IMR-90 (cell line): ENCODE data around the gene DYNLT2B. TPM values are rescaled to one million over a fixed set of nuclear protein-coding genes. Genes with fewer than 3 reads are reported as not detected.
"Not testable (repeated sequence)": the region's sequence is repeated elsewhere in the genome, so short reads cannot be mapped to it uniquely, and the experiment has no call there.

Experiments
- ATAC-seq: fragments of 200-7000 bp; cut with Tn5 transposase; 2 replicates; pipeline ENCODE4 v1.9.1; 2020; ENCODE audit warnings: low read depth, mild to moderate bottlenecking, moderate library complexity
- BruUV-seq: library from RNA; stranded (reverse); fragments of 400-500 nt; replicated peaks from 2 replicates; lab custom pipeline; 2021; lab: Mats Ljungman, UMichigan
- CTCF ChIA-PET: fragments of 300-600 bp; formaldehyde crosslinking; extraction: SDS; loops from one replicate; lab custom pipeline; 2021; ENCODE audit warnings: antibody characterized with exemption; lab: Yijun Ruan, JAX
- POLR2A ChIA-PET: fragments of 300-600 bp; sonication (Branson Sonifier 250); formaldehyde crosslinking; loops from one replicate; lab custom pipeline; 2022; ENCODE audit warnings: antibody characterized with exemption; ENCODE audit not compliant: unreplicated experiment; lab: Charles Lee
- DNase-seq: peaks from one replicate; pipeline ENCODE4 v3.0.0; 2013
- H2AFZ ChIP-seq: replicated peaks from 2 replicates; pipeline ENCODE3; 2013; ENCODE audit warnings: low read length, mild to moderate bottlenecking; ENCODE audit not compliant: poor library complexity
- H2AK5ac ChIP-seq: 2 replicates; pipeline ENCODE4 v1.6.1; 2013; ENCODE audit warnings: low read depth, low read length, inconsistent platforms
- H2AK9ac ChIP-seq: replicated peaks from 2 replicates; pipeline ENCODE3; 2013; ENCODE audit warnings: mild to moderate bottlenecking, low read depth, low read length, moderate library complexity; ENCODE audit not compliant: poor library complexity
- H2BK120ac ChIP-seq: 2 replicates; pipeline ENCODE4 v1.6.1; 2013; ENCODE audit warnings: low read depth, low read length, inconsistent platforms
- H2BK15ac ChIP-seq: 3 replicates; pipeline ENCODE4 v1.6.1; 2013; ENCODE audit warnings: low read depth, low read length, inconsistent platforms
- H2BK20ac ChIP-seq: 2 replicates; pipeline ENCODE4 v1.6.1; 2013; ENCODE audit warnings: low read depth, mild to moderate bottlenecking, inconsistent platforms, low read length, moderate library complexity
- H2BK5ac ChIP-seq: 2 replicates; pipeline ENCODE4 v1.6.1; 2013; ENCODE audit warnings: mild to moderate bottlenecking, low read depth, low read length, inconsistent platforms; ENCODE audit not compliant: poor library complexity, severe bottlenecking
- H3K14ac ChIP-seq: replicated peaks from 2 replicates; pipeline ENCODE4 v1.6.1; 2013; ENCODE audit warnings: low read depth, low read length, inconsistent platforms
- H3K18ac ChIP-seq: 2 replicates; pipeline ENCODE4 v1.6.1; 2013; ENCODE audit warnings: low read depth, low read length, control low read depth
- H3K23ac ChIP-seq: 2 replicates; pipeline ENCODE4 v1.6.1; 2013; ENCODE audit warnings: low read depth, low read length, inconsistent platforms
- H3K27ac ChIP-seq: 2 replicates; pipeline ENCODE4 v1.5.1; 2013; ENCODE audit warnings: mild to moderate bottlenecking, control low read depth, low read length; ENCODE audit not compliant: insufficient read depth
- H3K27me3 ChIP-seq: 2 replicates; pipeline ENCODE4 v1.6.1; 2013; ENCODE audit warnings: low read length; ENCODE audit not compliant: control insufficient read depth, insufficient read depth
- H3K36me3 ChIP-seq: 2 replicates; pipeline ENCODE4 v1.6.1; 2013; ENCODE audit warnings: low read length, mixed read lengths; ENCODE audit not compliant: control insufficient read depth, insufficient read depth
- H3K4ac ChIP-seq: 2 replicates; pipeline ENCODE4 v1.6.1; 2013; ENCODE audit warnings: low read depth, low read length, inconsistent platforms
- H3K4me1 ChIP-seq: 2 replicates; pipeline ENCODE4 v1.6.1; 2013; ENCODE audit warnings: low read length, mixed read lengths; ENCODE audit not compliant: control insufficient read depth, insufficient read depth
- H3K4me2 ChIP-seq: 2 replicates; pipeline ENCODE4 v1.6.1; 2013; ENCODE audit warnings: low read depth, mild to moderate bottlenecking, control low read depth, low read length, moderate library complexity
- H3K4me3 ChIP-seq: 2 replicates; pipeline ENCODE4 v1.5.1; 2013; ENCODE audit warnings: low read depth, mild to moderate bottlenecking, control low read depth, low read length, moderate library complexity; ENCODE audit not compliant: insufficient read depth
- H3K56ac ChIP-seq: 2 replicates; pipeline ENCODE4 v1.6.1; 2013; ENCODE audit warnings: low read length, inconsistent platforms; ENCODE audit not compliant: insufficient read depth; ENCODE audit errors: extremely low read depth
- H3K79me1 ChIP-seq, 2 experiments: 2 replicates each; pipeline ENCODE4 v1.6.1; 2013; ENCODE audit warnings: low read length in 2 of 2, inconsistent platforms in 1 of 2, low read depth in 1 of 2
- H3K9ac ChIP-seq: 2 replicates; pipeline ENCODE4 v1.6.1; 2013; ENCODE audit warnings: low read depth, low read length, control low read depth
- H3K9me1 ChIP-seq: 2 replicates; pipeline ENCODE4 v1.6.1; 2013; ENCODE audit warnings: low read length, inconsistent platforms; ENCODE audit not compliant: insufficient read depth
- H3K9me3 ChIP-seq: 2 replicates; pipeline ENCODE4 v1.6.1; 2013; ENCODE audit warnings: low read length; ENCODE audit not compliant: control insufficient read depth, insufficient read depth
- H4K20me1 ChIP-seq: 2 replicates; pipeline ENCODE4 v1.6.1; 2013; ENCODE audit warnings: low read length, inconsistent platforms; ENCODE audit not compliant: insufficient read depth
- H4K5ac ChIP-seq: 2 replicates; pipeline ENCODE4 v1.6.1; 2013; ENCODE audit warnings: mild to moderate bottlenecking, low read depth, low read length, control low read depth
- H4K8ac ChIP-seq, 2 experiments: 2 replicates each; pipeline ENCODE4 v1.6.1; 2013; ENCODE audit warnings: low read depth in 2 of 2, low read length in 2 of 2, control low read depth in 1 of 2, inconsistent platforms in 1 of 2
- H4K91ac ChIP-seq: 2 replicates; pipeline ENCODE4 v1.6.1; 2013; ENCODE audit warnings: low read depth, low read length, inconsistent platforms; ENCODE audit not compliant: insufficient read depth
- CEBPB ChIP-seq: IDR thresholded peaks from 2 replicates; pipeline ENCODE4 v1.6.1; 2012; ENCODE audit warnings: low read depth, low read length, improper control_type of control experiment
- CHD1 ChIP-seq: IDR thresholded peaks from 2 replicates; pipeline ENCODE4 v1.6.1; 2012; ENCODE audit warnings: low read depth, low read length, improper control_type of control experiment
- MAFK ChIP-seq: IDR thresholded peaks from 2 replicates; pipeline ENCODE4 v1.6.1; 2012; ENCODE audit warnings: low read depth, low read length, improper control_type of control experiment
- POLR2A ChIP-seq: IDR thresholded peaks from 2 replicates; pipeline ENCODE4 v1.6.1; 2012; ENCODE audit warnings: mild to moderate bottlenecking, low read depth, low read length
- WGBS, 2 experiments: methylation state at CpG; one replicate each; pipeline versions ENCODE4 v1.1.5 to v1.1.7; 2013; ENCODE audit warnings: missing lambda C conversion rate in 2 of 2; ENCODE audit not compliant: insufficient read length in 1 of 2; ENCODE audit errors: extremely low coverage in 2 of 2; 5-methylcytosine and 5-hydroxymethylcytosine counted together
- dilution Hi-C: fragments of 300-500 bp; cut with HindIII; formaldehyde crosslinking; loops from one replicate; pipeline ENCODE4 v1.14.3; 2018; ENCODE audit warnings: low sequenced_read_pairs; ENCODE audit not compliant: unreplicated experiment
- in situ Hi-C: fragments of 300-500 bp; cut with MboI; formaldehyde crosslinking; loops from 3 replicates; pipeline ENCODE4 v1.14.3; 2019; ENCODE audit warnings: low sequenced_read_pairs, inconsistent platforms, mixed read lengths
- intact Hi-C: fragments of 100-400 bp; cut with micrococcal nuclease; formaldehyde crosslinking; loops from 2 replicates; pipeline ENCODE4 v1.10.0; 2022
- polyA plus RNA-seq, 3 experiments: library from polyadenylated mRNA; depleted of rRNA; stranded (reverse); fragments of >200 nt; gene quantifications; 2 replicates each; pipeline ENCODE4 v1.2.3, GENCODE V29; 2012; ENCODE audit warnings: low replicate concordance in 1 of 3
- total RNA-seq: library from RNA; depleted of rRNA; stranded (reverse); fragments of >200 nt; gene quantifications from 2 replicates; pipeline ENCODE4 v1.2.3, GENCODE V29; 2012
- TF ChIP-seq, protein P1 (sequence below): fragments of 150-350 bp; IDR thresholded peaks from 2 replicates; pipeline ENCODE4 v1.6.1; 2017; ENCODE audit warnings: mild to moderate bottlenecking, antibody characterized with exemption, low read length, low read depth

Gene DYNLT2B
- total and polyA plus RNA-seq, 2 of the 4 experiments (the other 2 are of a cell fraction), result 2.2 to 6.0 TPM

DNA sequence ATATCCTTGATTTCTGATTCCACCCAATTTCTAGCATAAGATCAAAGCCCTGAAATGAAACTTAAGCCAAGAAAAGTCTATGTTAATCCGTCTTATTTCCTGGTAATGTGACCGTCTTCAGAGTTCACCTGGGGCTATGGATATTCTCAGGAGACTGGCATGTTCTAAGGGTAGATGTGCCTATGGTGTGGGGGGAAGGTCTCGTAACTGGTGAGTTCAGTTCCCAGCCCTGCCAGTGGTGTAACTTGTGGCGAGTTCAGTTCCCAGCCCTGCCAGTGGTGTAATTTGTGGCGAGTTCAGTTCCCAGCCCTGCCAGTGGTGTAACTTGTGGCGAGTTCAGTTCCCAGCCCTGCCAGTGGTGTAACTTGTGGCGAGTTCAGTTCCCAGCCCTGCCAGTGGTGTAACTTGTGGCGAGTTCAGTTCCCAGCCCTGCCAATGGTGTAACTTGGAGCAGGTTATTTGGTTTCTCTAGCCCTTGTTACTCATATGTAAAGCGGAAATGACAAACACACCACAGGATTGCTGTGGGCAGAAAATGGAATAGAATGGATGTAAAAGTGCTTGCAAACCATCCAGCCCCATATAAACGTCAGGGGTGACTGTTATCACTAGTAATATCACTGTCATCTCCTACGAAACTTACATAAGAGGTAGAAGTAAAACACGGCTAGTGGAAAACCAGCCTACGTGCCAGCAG is 71.3 kb downstream of the DYNLT2B start (continued):
- TF ChIP-seq, protein P1, sequence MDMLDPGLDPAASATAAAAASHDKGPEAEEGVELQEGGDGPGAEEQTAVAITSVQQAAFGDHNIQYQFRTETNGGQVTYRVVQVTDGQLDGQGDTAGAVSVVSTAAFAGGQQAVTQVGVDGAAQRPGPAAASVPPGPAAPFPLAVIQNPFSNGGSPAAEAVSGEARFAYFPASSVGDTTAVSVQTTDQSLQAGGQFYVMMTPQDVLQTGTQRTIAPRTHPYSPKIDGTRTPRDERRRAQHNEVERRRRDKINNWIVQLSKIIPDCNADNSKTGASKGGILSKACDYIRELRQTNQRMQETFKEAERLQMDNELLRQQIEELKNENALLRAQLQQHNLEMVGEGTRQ, result no peak
- no peak for TF ChIP-seq MAFK
- no peak for TF ChIP-seq POLR2A
- TF ChIP-seq CEBPB, result no peak
- no peak for TF ChIP-seq CHD1

DNA sequence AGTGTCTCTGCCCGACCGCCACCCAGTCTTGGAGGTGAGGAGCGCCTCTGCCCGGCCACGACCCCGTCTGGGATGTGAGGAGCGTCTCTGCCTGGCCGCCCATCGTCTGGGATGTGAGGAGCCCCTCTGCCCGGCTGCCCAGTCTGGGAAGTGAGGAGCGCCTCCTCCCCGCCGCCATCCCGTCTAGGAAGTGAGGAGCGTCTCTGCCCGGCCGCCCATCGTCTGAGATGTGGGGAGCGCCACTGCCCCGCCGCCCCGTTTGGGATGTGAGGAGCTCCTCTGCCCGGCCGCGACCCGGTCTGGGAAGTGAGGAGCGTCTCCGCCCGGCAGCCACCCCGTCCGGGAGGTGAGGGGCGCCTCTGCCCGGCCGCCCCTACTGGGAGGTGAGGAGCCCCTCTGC is 73.9 kb downstream of the DYNLT2B start:
- dilution Hi-C loops, result not testable (repeated sequence)
- WGBS, 2 experiments, result no CpG with 5 or more reads among the region's 34 CpGs

More for the DNA sequence above, 73.9 kb downstream of the DYNLT2B start:
- POLR2A ChIA-PET, CTCF ChIA-PET, DNase-seq, H3K9me1 ChIP-seq, H4K91ac ChIP-seq, H3K4me2 ChIP-seq, ATAC-seq, H2BK5ac ChIP-seq, H2AFZ ChIP-seq, H2BK20ac ChIP-seq, H2BK15ac ChIP-seq, H3K4me3 ChIP-seq, H3K4ac ChIP-seq, H4K8ac ChIP-seq, H3K27me3 ChIP-seq, H2AK9ac ChIP-seq, in situ Hi-C loops, BruUV-seq, H3K18ac ChIP-seq, H2BK120ac ChIP-seq, H3K4me1 ChIP-seq, H3K56ac ChIP-seq, H3K27ac ChIP-seq, H3K14ac ChIP-seq, intact Hi-C loops, H3K9me3 ChIP-seq, H4K20me1 ChIP-seq, H2AK5ac ChIP-seq, H4K5ac ChIP-seq, H3K9ac ChIP-seq, H3K23ac ChIP-seq: not testable (repeated sequence)
- Histone ChIP-seq H3K79me1 (peaks cover 0 to 33% of the 10 kb centered on the region in 2 experiments; a peak in 3 of 4 replicates), H3K36me3 (peaks cover 35% of the 10 kb centered on the region)
